AG10803 (cell line): ENCODE data around the gene THTPA.
A peak's percentile ranks its signal among the peaks of the same experiment; 100 is the strongest.
"Not testable (repeated sequence)": the region's sequence is repeated elsewhere in the genome, so short reads cannot be mapped to it uniquely, and the experiment has no call there.

Source experiments
- DNase-seq: peaks from one replicate; pipeline ENCODE4 v3.0.0; 2010; ENCODE audit warnings: low read depth
- H3K4me3 ChIP-seq: 2 replicates; pipeline ENCODE4 v1.5.1; 2011; ENCODE audit warnings: mild to moderate bottlenecking, low read length, control low read depth
- CTCF ChIP-seq: conservative IDR thresholded peaks from 2 replicates; pipeline ENCODE4 v1.5.1; 2011; ENCODE audit warnings: mild to moderate bottlenecking, low read length, control low read depth, inconsistent platforms

THTPA gene

GRCh38 chr14:23535943-23536342, 20.1 kb upstream of the THTPA start:
- H3K4me3 ChIP-seq: no peak overlapping the region
- no peak for DNase-seq
- no peak for TF ChIP-seq CTCF

GRCh38 chr14:23536494-23536893, 19.6 kb upstream of the THTPA start:
- H3K4me3 ChIP-seq: no peak overlapping the region
- no peak for DNase-seq
- TF ChIP-seq CTCF: no peak

- DNase-seq, H3K4me3 ChIP-seq: not testable (repeated sequence)
Observed at GRCh38 chr14:23536906-23537305, 19.2 kb upstream of the THTPA start.

- H3K4me3 ChIP-seq: no peak overlapping the region
- no peak for DNase-seq
- TF ChIP-seq CTCF: no peak
Observed at GRCh38 chr14:23537351-23538049, 18.6 kb upstream of the THTPA start.

GRCh38 chr14:23538050-23538718, 17.9 kb upstream of the THTPA start:
- DNase-seq: no peak
- TF ChIP-seq CTCF: no peak
- no peak overlapping the region for H3K4me3 ChIP-seq

GRCh38 chr14:23538785-23539184, 17.3 kb upstream of the THTPA start:
- no peak overlapping the region for H3K4me3 ChIP-seq
- peak; percentile 16 for DNase-seq
- no peak for TF ChIP-seq CTCF

- TF ChIP-seq CTCF: peak; percentile 66
- DNase-seq: no peak
- no peak overlapping the region for H3K4me3 ChIP-seq
Observed at GRCh38 chr14:23539248-23540140, 16.6 kb upstream of the THTPA start.
